ENCODE measurements around the gene TENT5C. TPM values are rescaled to one million over a fixed set of nuclear protein-coding genes. Genes with fewer than 3 reads are reported as not detected.
A peak's percentile ranks its signal among the peaks of the same experiment; 100 is the strongest.

The TENT5C gene
- total and polyA plus RNA-seq, 9 of the 15 experiments (the other 6 are each of a cell fraction or from before 2014, with no cell fraction given) = 1.8 to 7.7 (median 4.0) TPM

- ChIA-PET CTCF (ENCODE audit: low intra/inter-chr PET ratio) (no interaction called here), POLR2A (interaction anchor here (0.6 to 1.8 kb wide), 2 partner anchors 21 to 61 kb away, joined by 3 read pairs; no protein-coding TSS in a partner anchor)
- Histone ChIP-seq H3K4me1 (replicated peaks in 1 of 2; ENCODE audit: control insufficient read depth in 2 of 2, insufficient read depth in 2 of 2, low read length in 2 of 2) (peaks cover 6 to 8% of the 10 kb centered on the region in 2 experiments; a peak in 3 of 5 replicates), H3K4me3 (no peak overlapping the region), H3K27ac (ENCODE audit: extremely low read depth, low read depth, low read length) (no peak overlapping the region), H3K9me1 (ENCODE audit: control insufficient read depth, insufficient read depth, low read length) (no peaks in the 10 kb centered on the region), H3K36me3 (ENCODE audit: control insufficient read depth, insufficient read depth, low read length) (no peaks in the 10 kb centered on the region), H2AFZ (ENCODE audit: low read depth, low read length) (peak overlapping the region; percentile 22; the same call in 1 of the 2 replicates), H4K20me1 (replicated peaks; ENCODE audit: control insufficient read depth, insufficient read depth, low read length) (no peaks in the 10 kb centered on the region), H3K27me3 (ENCODE audit: control insufficient read depth in 2 of 2, insufficient read depth in 2 of 2, low read length in 2 of 2) (no peaks in the 10 kb centered on the region), H3K9me3 (replicated peaks; ENCODE audit: control insufficient read depth, insufficient read depth, low read depth, low read length) (no peaks in the 10 kb centered on the region; the same call in 1 of the 2 replicates), H3K79me2 (ENCODE audit: control insufficient read depth, insufficient read depth, low read length) (no peaks in the 10 kb centered on the region), H3K4me2 (ENCODE audit: insufficient read depth, low read length) (no peak overlapping the region), H3K9ac (ENCODE audit: insufficient read depth in 1 of 2, low read depth in 2 of 2, low read length in 2 of 2) (no peak overlapping the region)
- 79% methylated on average over 1 of the region's 1 CpG for WGBS (ENCODE audit: insufficient coverage, low coverage, missing lambda C conversion rate)
- BruUV-seq (replicated peaks) = no TSS peak
- DNase-seq (ENCODE audit: extremely low read depth in 1 of 4, low spot score in 3 of 4) = no peak
- FAIRE-seq = peak; percentile 71
- TF ChIP-seq, protein P1, sequence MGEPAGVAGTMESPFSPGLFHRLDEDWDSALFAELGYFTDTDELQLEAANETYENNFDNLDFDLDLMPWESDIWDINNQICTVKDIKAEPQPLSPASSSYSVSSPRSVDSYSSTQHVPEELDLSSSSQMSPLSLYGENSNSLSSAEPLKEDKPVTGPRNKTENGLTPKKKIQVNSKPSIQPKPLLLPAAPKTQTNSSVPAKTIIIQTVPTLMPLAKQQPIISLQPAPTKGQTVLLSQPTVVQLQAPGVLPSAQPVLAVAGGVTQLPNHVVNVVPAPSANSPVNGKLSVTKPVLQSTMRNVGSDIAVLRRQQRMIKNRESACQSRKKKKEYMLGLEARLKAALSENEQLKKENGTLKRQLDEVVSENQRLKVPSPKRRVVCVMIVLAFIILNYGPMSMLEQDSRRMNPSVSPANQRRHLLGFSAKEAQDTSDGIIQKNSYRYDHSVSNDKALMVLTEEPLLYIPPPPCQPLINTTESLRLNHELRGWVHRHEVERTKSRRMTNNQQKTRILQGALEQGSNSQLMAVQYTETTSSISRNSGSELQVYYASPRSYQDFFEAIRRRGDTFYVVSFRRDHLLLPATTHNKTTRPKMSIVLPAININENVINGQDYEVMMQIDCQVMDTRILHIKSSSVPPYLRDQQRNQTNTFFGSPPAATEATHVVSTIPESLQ (CRISPR knock-in tag; IDR thresholded peaks at IDR 0.05) = no peak
- peak; percentile 95 for TF ChIP-seq ZNF12 (CRISPR knock-in tag; IDR thresholded peaks at IDR 0.05)
- TF ChIP-seq, protein P2, sequence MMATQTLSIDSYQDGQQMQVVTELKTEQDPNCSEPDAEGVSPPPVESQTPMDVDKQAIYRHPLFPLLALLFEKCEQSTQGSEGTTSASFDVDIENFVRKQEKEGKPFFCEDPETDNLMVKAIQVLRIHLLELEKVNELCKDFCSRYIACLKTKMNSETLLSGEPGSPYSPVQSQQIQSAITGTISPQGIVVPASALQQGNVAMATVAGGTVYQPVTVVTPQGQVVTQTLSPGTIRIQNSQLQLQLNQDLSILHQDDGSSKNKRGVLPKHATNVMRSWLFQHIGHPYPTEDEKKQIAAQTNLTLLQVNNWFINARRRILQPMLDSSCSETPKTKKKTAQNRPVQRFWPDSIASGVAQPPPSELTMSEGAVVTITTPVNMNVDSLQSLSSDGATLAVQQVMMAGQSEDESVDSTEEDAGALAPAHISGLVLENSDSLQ (IDR thresholded peaks at IDR 0.05) = no peak
- no peak for TF ChIP-seq ZNF717 (CRISPR knock-in tag; IDR thresholded peaks at IDR 0.05)
- no peak for TF ChIP-seq FOXA1 (IDR thresholded peaks at IDR 0.05; ENCODE audit: borderline replicate concordance)
- TF ChIP-seq HDAC6 (IDR thresholded peaks at IDR 0.05; ENCODE audit: low read depth, low read length) = no peak
- no peak for TF ChIP-seq NR2C2 (CRISPR knock-in tag; IDR thresholded peaks at IDR 0.05)
- no peak for TF ChIP-seq NR2C2 (tag; IDR thresholded peaks at IDR 0.05)
- TF ChIP-seq, protein P3, sequence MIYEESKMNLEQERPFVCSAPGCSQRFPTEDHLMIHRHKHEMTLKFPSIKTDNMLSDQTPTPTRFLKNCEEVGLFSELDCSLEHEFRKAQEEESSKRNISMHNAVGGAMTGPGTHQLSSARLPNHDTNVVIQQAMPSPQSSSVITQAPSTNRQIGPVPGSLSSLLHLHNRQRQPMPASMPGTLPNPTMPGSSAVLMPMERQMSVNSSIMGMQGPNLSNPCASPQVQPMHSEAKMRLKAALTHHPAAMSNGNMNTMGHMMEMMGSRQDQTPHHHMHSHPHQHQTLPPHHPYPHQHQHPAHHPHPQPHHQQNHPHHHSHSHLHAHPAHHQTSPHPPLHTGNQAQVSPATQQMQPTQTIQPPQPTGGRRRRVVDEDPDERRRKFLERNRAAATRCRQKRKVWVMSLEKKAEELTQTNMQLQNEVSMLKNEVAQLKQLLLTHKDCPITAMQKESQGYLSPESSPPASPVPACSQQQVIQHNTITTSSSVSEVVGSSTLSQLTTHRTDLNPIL (CRISPR knock-in tag; IDR thresholded peaks at IDR 0.05) = no peak
- TF ChIP-seq JUND (IDR thresholded peaks at IDR 0.05; ENCODE audit: borderline replicate concordance, low read depth, low read length) = no peak
- no peak for TF ChIP-seq JUND (tag; IDR thresholded peaks at IDR 0.05; ENCODE audit: borderline replicate concordance, low read depth, low read length)
- in situ Hi-C loops (cut with MboI) = no loop called here
- intact Hi-C loops (cut with micrococcal nuclease) = no loop called here
- ATAC-seq = no peak
Measured at GRCh38 chr1:117586337-117586736, 19.5 kb upstream of the TENT5C start.

Measured in K562 (cell line).